ENCODE data around the gene EPS15. TPM values are rescaled to one million over a fixed set of nuclear protein-coding genes. Genes with fewer than 3 reads are reported as not detected.
"Not testable (repeated sequence)": the region's sequence is repeated elsewhere in the genome, so short reads cannot be mapped to it uniquely, and the experiment has no call there.

Gene EPS15
- total and polyA plus RNA-seq, 9 of the 15 experiments (the other 6 are each of a cell fraction or from before 2014, with no cell fraction given), result 23.1 to 69.0 (median 41.7) TPM

DNA sequence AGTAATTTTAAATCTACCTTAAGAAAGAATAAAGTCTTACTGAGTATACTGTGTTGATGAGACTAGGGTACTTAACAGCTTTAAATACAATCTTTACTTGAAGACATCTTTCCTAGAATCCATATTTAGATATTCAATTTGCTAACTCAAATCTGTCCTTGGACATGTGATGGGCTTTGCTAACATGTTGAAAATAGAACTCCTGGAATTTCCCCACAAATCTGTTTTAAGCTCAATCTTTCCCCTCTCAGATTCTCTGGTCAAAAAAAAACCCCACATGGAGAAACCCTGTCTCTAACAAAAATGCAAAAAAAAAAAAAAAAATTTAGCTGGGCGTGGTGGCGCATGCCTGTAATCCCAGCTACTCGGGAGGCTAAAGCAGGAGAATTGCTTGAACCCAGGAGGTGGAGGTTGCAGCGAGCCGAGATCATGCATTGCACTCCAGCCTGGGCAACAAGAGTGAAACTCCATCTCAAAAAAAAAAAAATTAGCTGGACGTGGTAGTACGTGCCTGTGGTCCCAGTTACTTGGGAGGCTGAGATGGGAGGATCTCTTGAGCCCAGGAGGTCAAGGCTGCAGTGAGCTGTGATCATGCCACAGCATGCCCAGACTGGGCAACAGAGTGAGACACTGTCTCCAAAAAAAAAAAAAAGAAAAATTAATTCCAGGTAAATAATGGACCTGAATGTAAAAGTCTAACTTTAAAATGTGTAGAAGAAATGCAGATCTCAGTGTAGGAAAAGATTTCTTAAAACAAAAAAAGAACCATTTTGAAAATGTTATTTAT is 109.1 kb downstream of the EPS15 start:
- H3K4me2 ChIP-seq (ENCODE audit: insufficient read depth, low read length); H3K27ac ChIP-seq (ENCODE audit: extremely low read depth, low read depth, low read length); intact Hi-C loops (cut with micrococcal nuclease); H4K20me1 ChIP-seq (replicated peaks; ENCODE audit: control insufficient read depth, insufficient read depth, low read length); CTCF ChIA-PET (ENCODE audit: low intra/inter-chr PET ratio); DNase-seq (ENCODE audit: extremely low read depth in 1 of 4, low spot score in 3 of 4); H3K9me1 ChIP-seq (ENCODE audit: control insufficient read depth, insufficient read depth, low read length); BruUV-seq (replicated peaks); ATAC-seq; H3K79me2 ChIP-seq (ENCODE audit: control insufficient read depth, insufficient read depth, low read length); H2AFZ ChIP-seq (ENCODE audit: low read depth, low read length); H3K4me1 ChIP-seq (replicated peaks in 1 of 2; ENCODE audit: control insufficient read depth in 2 of 2, insufficient read depth in 2 of 2, low read length in 2 of 2); H3K9me3 ChIP-seq (replicated peaks; ENCODE audit: control insufficient read depth, insufficient read depth, low read depth, low read length); in situ Hi-C loops (cut with MboI); H3K4me3 ChIP-seq; H3K27me3 ChIP-seq (ENCODE audit: control insufficient read depth in 2 of 2, insufficient read depth in 2 of 2, low read length in 2 of 2); FAIRE-seq; H3K9ac ChIP-seq (ENCODE audit: insufficient read depth in 1 of 2, low read depth in 2 of 2, low read length in 2 of 2): not testable (repeated sequence)
- WGBS (ENCODE audit: insufficient coverage, low coverage, missing lambda C conversion rate), result 93% methylated on average over 7 of the region's 7 CpGs
- TF ChIP-seq ZNF121 (CRISPR knock-in tag; conservative IDR thresholded peaks at IDR 0.05), result peak; percentile 71
- H3K36me3 ChIP-seq (ENCODE audit: control insufficient read depth, insufficient read depth, low read length), result peaks cover 38% of the 10 kb centered on the region
- POLR2A ChIA-PET, result interaction anchor here (1.0 to 3.0 kb wide), 2 partner anchors 7 to 13 kb away, joined by 3 to 11 read pairs; no protein-coding TSS in a partner anchor

DNA sequence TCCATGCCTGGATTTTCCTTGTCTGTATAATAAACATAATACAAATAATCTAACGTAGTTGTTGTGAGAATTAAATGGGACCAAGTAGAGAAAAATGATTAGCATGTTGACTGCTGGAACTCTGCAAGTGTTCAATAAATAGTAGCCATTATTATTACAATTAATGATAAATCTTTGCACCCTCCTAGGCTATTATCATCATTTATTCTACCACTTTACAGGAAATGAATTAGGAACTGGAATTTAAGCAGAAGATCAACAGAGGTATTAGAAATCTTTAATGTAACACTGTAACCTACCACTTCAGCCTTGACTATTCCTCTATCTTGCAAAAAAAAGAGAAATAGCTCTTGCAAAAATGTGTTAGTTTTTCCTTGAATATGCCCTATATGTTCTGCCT is 126.8 kb downstream of the EPS15 start:
- H3K9ac ChIP-seq (ENCODE audit: insufficient read depth in 1 of 2, low read depth in 2 of 2, low read length in 2 of 2), result no peak overlapping the region
- H3K4me2 ChIP-seq (ENCODE audit: insufficient read depth, low read length), result no peak overlapping the region
- FAIRE-seq, result no peak
- no peak overlapping the region for H2AFZ ChIP-seq (ENCODE audit: low read depth, low read length)
- H3K27ac ChIP-seq (ENCODE audit: extremely low read depth, low read depth, low read length), result no peak overlapping the region
- H3K4me3 ChIP-seq, result no peak overlapping the region
- H3K27me3 ChIP-seq (ENCODE audit: control insufficient read depth in 2 of 2, insufficient read depth in 2 of 2, low read length in 2 of 2), result no peaks in the 10 kb centered on the region
- H3K36me3 ChIP-seq (ENCODE audit: control insufficient read depth, insufficient read depth, low read length), result peaks cover 31% of the 10 kb centered on the region
- no TSS peak for BruUV-seq (replicated peaks)
- no peaks in the 10 kb centered on the region for H3K9me3 ChIP-seq (replicated peaks; ENCODE audit: control insufficient read depth, insufficient read depth, low read depth, low read length)
- POLR2A ChIA-PET, result no interaction called here
- CTCF ChIA-PET (ENCODE audit: low intra/inter-chr PET ratio), result no interaction called here
- in situ Hi-C loops (cut with MboI), result no loop called here
- H3K4me1 ChIP-seq (replicated peaks in 1 of 2; ENCODE audit: control insufficient read depth in 2 of 2, insufficient read depth in 2 of 2, low read length in 2 of 2), result no peaks in the 10 kb centered on the region
- no peaks in the 10 kb centered on the region for H3K9me1 ChIP-seq (ENCODE audit: control insufficient read depth, insufficient read depth, low read length)
- H4K20me1 ChIP-seq (replicated peaks; ENCODE audit: control insufficient read depth, insufficient read depth, low read length), result no peaks in the 10 kb centered on the region
- ATAC-seq, result no peak
- no peak for DNase-seq (ENCODE audit: extremely low read depth in 1 of 4, low spot score in 3 of 4)
- intact Hi-C loops (cut with micrococcal nuclease), result no loop called here
- 52% methylated on average over 1 of the region's 1 CpG for WGBS (ENCODE audit: insufficient coverage, low coverage, missing lambda C conversion rate)
- H3K79me2 ChIP-seq (ENCODE audit: control insufficient read depth, insufficient read depth, low read length), result no peaks in the 10 kb centered on the region
- TF ChIP-seq ZNF3 (CRISPR knock-in tag; IDR thresholded peaks at IDR 0.05), result no peak
- no peak for TF ChIP-seq NCOA4 (IDR thresholded peaks at IDR 0.05; ENCODE audit: partially characterized antibody)
- no peak for TF ChIP-seq RBM15 (IDR thresholded peaks at IDR 0.05; ENCODE audit: insufficient read depth, low read length)
- no peak for TF ChIP-seq ZNF766 (CRISPR knock-in tag; conservative IDR thresholded peaks at IDR 0.05)
- TF ChIP-seq SMAD4 (CRISPR knock-in tag; conservative IDR thresholded peaks at IDR 0.05), result no peak
- no peak for TF ChIP-seq GTF3C2 (IDR thresholded peaks at IDR 0.05; ENCODE audit: borderline replicate concordance, extremely low read depth, insufficient read length)
- no peak for TF ChIP-seq MXI1 (IDR thresholded peaks at IDR 0.05; ENCODE audit: low read depth, low read length)
- TF ChIP-seq ZSCAN32 (CRISPR knock-in tag; IDR thresholded peaks at IDR 0.05), result no peak
- TF ChIP-seq, protein P1, sequence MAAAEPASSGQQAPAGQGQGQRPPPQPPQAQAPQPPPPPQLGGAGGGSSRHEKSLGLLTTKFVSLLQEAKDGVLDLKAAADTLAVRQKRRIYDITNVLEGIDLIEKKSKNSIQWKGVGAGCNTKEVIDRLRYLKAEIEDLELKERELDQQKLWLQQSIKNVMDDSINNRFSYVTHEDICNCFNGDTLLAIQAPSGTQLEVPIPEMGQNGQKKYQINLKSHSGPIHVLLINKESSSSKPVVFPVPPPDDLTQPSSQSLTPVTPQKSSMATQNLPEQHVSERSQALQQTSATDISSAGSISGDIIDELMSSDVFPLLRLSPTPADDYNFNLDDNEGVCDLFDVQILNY (CRISPR knock-in tag; IDR thresholded peaks at IDR 0.05), result no peak

Measured in K562 (cell line).